ENCODE measurements around the gene BICC1. TPM values are rescaled to one million over a fixed set of nuclear protein-coding genes. Genes with fewer than 3 reads are reported as not detected.

BICC1 gene
- total and polyA plus RNA-seq, 2 of the 13 experiments (the other 11 are each of a cell fraction or from before 2014, with no cell fraction given), result 0.18 to 1.5 TPM

- TF ChIP-seq THAP11 (CRISPR knock-in tag; IDR thresholded peaks at IDR 0.05), result no peak
- TF ChIP-seq KDM4B (CRISPR knock-in tag; IDR thresholded peaks at IDR 0.05), result no peak
- TF ChIP-seq, protein P1, sequence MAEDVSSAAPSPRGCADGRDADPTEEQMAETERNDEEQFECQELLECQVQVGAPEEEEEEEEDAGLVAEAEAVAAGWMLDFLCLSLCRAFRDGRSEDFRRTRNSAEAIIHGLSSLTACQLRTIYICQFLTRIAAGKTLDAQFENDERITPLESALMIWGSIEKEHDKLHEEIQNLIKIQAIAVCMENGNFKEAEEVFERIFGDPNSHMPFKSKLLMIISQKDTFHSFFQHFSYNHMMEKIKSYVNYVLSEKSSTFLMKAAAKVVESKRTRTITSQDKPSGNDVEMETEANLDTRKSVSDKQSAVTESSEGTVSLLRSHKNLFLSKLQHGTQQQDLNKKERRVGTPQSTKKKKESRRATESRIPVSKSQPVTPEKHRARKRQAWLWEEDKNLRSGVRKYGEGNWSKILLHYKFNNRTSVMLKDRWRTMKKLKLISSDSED (CRISPR knock-in tag; IDR thresholded peaks at IDR 0.05), result no peak
- TF ChIP-seq, protein P2, sequence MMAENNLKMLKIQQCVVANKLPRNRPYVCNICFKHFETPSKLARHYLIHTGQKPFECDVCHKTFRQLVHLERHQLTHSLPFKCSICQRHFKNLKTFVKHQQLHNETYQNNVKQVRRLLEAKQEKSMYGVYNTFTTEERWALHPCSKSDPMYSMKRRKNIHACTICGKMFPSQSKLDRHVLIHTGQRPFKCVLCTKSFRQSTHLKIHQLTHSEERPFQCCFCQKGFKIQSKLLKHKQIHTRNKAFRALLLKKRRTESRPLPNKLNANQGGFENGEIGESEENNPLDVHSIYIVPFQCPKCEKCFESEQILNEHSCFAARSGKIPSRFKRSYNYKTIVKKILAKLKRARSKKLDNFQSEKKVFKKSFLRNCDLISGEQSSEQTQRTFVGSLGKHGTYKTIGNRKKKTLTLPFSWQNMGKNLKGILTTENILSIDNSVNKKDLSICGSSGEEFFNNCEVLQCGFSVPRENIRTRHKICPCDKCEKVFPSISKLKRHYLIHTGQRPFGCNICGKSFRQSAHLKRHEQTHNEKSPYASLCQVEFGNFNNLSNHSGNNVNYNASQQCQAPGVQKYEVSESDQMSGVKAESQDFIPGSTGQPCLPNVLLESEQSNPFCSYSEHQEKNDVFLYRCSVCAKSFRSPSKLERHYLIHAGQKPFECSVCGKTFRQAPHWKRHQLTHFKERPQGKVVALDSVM (CRISPR knock-in tag; IDR thresholded peaks at IDR 0.05), result no peak
- no peak for TF ChIP-seq FOXK1 (CRISPR knock-in tag; IDR thresholded peaks at IDR 0.05; ENCODE audit: borderline replicate concordance, low read depth)
- no peak for TF ChIP-seq ZKSCAN1 (IDR thresholded peaks at IDR 0.05; ENCODE audit: low read length)
- TF ChIP-seq, protein P3, sequence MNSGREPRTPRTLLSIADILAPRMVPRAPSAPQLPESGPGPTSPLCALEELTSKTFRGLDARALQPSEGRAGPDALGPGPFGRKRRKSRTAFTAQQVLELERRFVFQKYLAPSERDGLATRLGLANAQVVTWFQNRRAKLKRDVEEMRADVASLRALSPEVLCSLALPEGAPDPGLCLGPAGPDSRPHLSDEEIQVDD (CRISPR knock-in tag; IDR thresholded peaks at IDR 0.05; ENCODE audit: borderline replicate concordance), result no peak
- no peak for TF ChIP-seq PRPF4 (IDR thresholded peaks at IDR 0.05; ENCODE audit: low read depth, low read length, poor library complexity, severe bottlenecking)
- 0 out of 2 replicates have a peak, but pooled peaks have one; percentile 23 for TF ChIP-seq RXRB (CRISPR knock-in tag; IDR thresholded peaks at IDR 0.05; ENCODE audit: borderline replicate concordance)
- TF ChIP-seq CSRNP1 (CRISPR knock-in tag; IDR thresholded peaks at IDR 0.05), result no peak
- no peak for TF ChIP-seq HMG20A (CRISPR knock-in tag; IDR thresholded peaks at IDR 0.05; ENCODE audit: borderline replicate concordance)
- TF ChIP-seq, protein P4, sequence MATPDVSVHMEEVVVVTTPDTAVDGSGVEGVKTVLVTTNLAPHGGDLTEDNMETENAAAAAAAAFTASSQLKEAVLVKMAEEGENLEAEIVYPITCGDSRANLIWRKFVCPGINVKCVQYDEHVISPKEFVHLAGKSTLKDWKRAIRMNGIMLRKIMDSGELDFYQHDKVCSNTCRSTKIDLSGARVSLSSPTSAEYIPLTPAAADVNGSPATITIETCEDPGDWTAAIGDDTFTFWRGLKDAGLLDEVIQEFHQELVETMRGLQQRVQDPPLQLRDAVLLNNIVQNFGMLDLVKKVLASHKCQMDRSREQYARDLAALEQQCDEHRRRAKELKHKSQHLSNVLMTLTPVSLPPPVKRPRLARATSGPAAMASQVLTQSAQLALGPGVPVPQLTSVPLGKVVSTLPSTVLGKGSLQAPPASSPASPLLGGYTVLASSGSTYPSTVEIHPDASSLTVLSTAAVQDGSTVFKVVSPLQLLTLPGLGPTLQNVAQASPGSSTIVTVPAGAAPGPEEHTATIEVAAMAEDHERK (CRISPR knock-in tag; IDR thresholded peaks at IDR 0.05; ENCODE audit: low read depth), result no peak
- TF ChIP-seq ZNF251 (CRISPR knock-in tag; IDR thresholded peaks at IDR 0.05), result no peak
- TF ChIP-seq, protein P5, sequence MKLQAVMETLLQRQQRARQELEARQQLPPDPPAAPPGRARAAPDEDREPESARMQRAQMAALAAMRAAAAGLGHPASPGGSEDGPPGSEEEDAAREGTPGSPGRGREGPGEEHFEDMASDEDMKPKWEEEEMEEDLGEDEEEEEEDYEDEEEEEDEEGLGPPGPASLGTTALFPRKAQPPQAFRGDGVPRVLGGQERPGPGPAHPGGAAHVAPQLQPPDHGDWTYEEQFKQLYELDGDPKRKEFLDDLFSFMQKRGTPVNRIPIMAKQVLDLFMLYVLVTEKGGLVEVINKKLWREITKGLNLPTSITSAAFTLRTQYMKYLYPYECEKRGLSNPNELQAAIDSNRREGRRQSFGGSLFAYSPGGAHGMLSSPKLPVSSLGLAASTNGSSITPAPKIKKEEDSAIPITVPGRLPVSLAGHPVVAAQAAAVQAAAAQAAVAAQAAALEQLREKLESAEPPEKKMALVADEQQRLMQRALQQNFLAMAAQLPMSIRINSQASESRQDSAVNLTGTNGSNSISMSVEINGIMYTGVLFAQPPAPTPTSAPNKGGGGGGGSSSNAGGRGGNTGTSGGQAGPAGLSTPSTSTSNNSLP (IDR thresholded peaks at IDR 0.05; ENCODE audit: low read depth, low read length), result no peak
- TF ChIP-seq MBD4 (IDR thresholded peaks at IDR 0.05; ENCODE audit: borderline replicate concordance, low read length), result no peak
- TF ChIP-seq, protein P6, sequence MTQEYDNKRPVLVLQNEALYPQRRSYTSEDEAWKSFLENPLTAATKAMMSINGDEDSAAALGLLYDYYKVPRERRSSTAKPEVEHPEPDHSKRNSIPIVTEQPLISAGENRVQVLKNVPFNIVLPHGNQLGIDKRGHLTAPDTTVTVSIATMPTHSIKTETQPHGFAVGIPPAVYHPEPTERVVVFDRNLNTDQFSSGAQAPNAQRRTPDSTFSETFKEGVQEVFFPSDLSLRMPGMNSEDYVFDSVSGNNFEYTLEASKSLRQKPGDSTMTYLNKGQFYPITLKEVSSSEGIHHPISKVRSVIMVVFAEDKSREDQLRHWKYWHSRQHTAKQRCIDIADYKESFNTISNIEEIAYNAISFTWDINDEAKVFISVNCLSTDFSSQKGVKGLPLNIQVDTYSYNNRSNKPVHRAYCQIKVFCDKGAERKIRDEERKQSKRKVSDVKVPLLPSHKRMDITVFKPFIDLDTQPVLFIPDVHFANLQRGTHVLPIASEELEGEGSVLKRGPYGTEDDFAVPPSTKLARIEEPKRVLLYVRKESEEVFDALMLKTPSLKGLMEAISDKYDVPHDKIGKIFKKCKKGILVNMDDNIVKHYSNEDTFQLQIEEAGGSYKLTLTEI (CRISPR knock-in tag; conservative IDR thresholded peaks at IDR 0.05), result no peak
- no peak for TF ChIP-seq IKZF1 (IDR thresholded peaks at IDR 0.05)
- TF ChIP-seq SOX6 (IDR thresholded peaks at IDR 0.05), result no peak
- TF ChIP-seq SOX6 (CRISPR knock-in tag; IDR thresholded peaks at IDR 0.05), result peak; percentile 37; the same call in 1 of the 2 replicates
- no peak for TF ChIP-seq KAT2B (IDR thresholded peaks at IDR 0.05; ENCODE audit: borderline replicate concordance, low read depth, low read length)
These were observed 304.7 kb downstream of the BICC1 start (continued) for GRCh38 chr10:58817201-58817846.
